GM12878 (cell line): ENCODE results near the gene LIF. TPM values are rescaled to one million over a fixed set of nuclear protein-coding genes. Genes with fewer than 3 reads are reported as not detected.

Experiments used
- ATAC-seq: fragments of 200-7000 bp; cut with Tn5 transposase; 3 replicates; pipeline ENCODE4 v1.9.1; 2020; ENCODE audit warnings: mild to moderate bottlenecking, moderate library complexity
- BruUV-seq: library from RNA; stranded (reverse); fragments of 400-500 nt; replicated peaks from 2 replicates; lab custom pipeline; 2021; lab: Mats Ljungman, UMichigan
- CTCF ChIA-PET: fragments of 300-600 bp; sonication (Branson Sonifier 250); formaldehyde crosslinking; extraction: SDS; loops from one replicate; lab custom pipeline; 2021; ENCODE audit warnings: inconsistent platforms; lab: Yijun Ruan, JAX
- POLR2A ChIA-PET: fragments of 350-600 bp; formaldehyde crosslinking; extraction: SDS; loops from one replicate; lab custom pipeline; 2021; ENCODE audit warnings: inconsistent platforms; lab: Charles Lee
- RAD21 ChIA-PET: fragments of 300-600 bp; sonication (Branson Sonifier 250); formaldehyde crosslinking; loops from one replicate; lab custom pipeline; 2023; ENCODE audit warnings: antibody characterized with exemption; ENCODE audit not compliant: unreplicated experiment; lab: Charles Lee
- SMC1A ChIA-PET: fragments of 300-600 bp; sonication (Branson Sonifier 250); formaldehyde crosslinking; loops from one replicate; lab custom pipeline; 2023; ENCODE audit not compliant: unreplicated experiment, uncharacterized antibody; lab: Charles Lee
- DNase-seq: peaks from one replicate; pipeline ENCODE4 v3.0.0-alpha.2; 2011; ENCODE audit warnings: low read depth, low spot score
- FAIRE-seq: peaks from 3 replicates; lab custom pipeline; 2011; peaks lifted over from hg19 to GRCh38; lab: Jason Lieb, UNC
- H2AFZ ChIP-seq: 2 replicates; pipeline ENCODE4 v1.6.0; 2011; ENCODE audit warnings: low read depth, low read length, control low read depth; ENCODE audit not compliant: control insufficient read depth
- H3K27ac ChIP-seq: 2 replicates; pipeline ENCODE4 v1.5.1; 2011; ENCODE audit warnings: control low read depth; ENCODE audit not compliant: control insufficient read depth, insufficient read depth
- H3K27me3 ChIP-seq, 2 experiments: replicated peaks in 1 of 2; 2 replicates each; pipeline versions ENCODE4 v1.6.0 to v1.6.1; 2011; ENCODE audit warnings: low read length in 1 of 2; ENCODE audit not compliant: control insufficient read depth in 2 of 2, insufficient read depth in 2 of 2
- H3K36me3 ChIP-seq, 2 experiments: 2 replicates each; pipeline ENCODE4 v1.5.1; 2011; ENCODE audit warnings: low read length in 1 of 2; ENCODE audit not compliant: control insufficient read depth in 2 of 2, insufficient read depth in 2 of 2
- H3K4me1 ChIP-seq: 2 replicates; pipeline ENCODE4 v1.6.1; 2011; ENCODE audit warnings: mild to moderate bottlenecking, low read length, moderate library complexity, mixed read lengths; ENCODE audit not compliant: control insufficient read depth, insufficient read depth
- H3K4me2 ChIP-seq: 2 replicates; pipeline ENCODE4 v1.6.0; 2011; ENCODE audit warnings: control low read depth; ENCODE audit not compliant: control insufficient read depth, insufficient read depth
- H3K4me3 ChIP-seq: fragments of 200-600 bp; sonication (generic); 2 replicates; pipeline ENCODE4 v1.5.1; 2016
- H3K79me2 ChIP-seq: 2 replicates; pipeline ENCODE4 v1.6.0; 2011; ENCODE audit warnings: low read length; ENCODE audit not compliant: control insufficient read depth, insufficient read depth
- H3K9ac ChIP-seq: 2 replicates; pipeline ENCODE4 v1.8.0; 2011; ENCODE audit warnings: low read length, control low read depth, mixed read lengths; ENCODE audit not compliant: control insufficient read depth, insufficient read depth
- H3K9me3 ChIP-seq: replicated peaks from 3 replicates; pipeline ENCODE4 v1.5.1; 2011; ENCODE audit warnings: mild to moderate bottlenecking, low read length; ENCODE audit not compliant: control insufficient read depth, insufficient read depth
- H4K20me1 ChIP-seq: 2 replicates; pipeline ENCODE4 v1.6.0; 2011; ENCODE audit not compliant: control insufficient read depth, insufficient read depth
- BMI1 ChIP-seq: fragments of 450-650 bp; IDR thresholded peaks from 2 replicates; pipeline ENCODE4 v1.6.1; 2016; ENCODE audit warnings: mild to moderate bottlenecking, moderate library complexity, borderline replicate concordance
- CBX3 ChIP-seq: fragments of 200-600 bp; sonication (generic); IDR thresholded peaks from 2 replicates; pipeline ENCODE4 v1.6.1; 2016; ENCODE audit warnings: low read depth, borderline replicate concordance
- CBX5 ChIP-seq: sonication (generic); IDR thresholded peaks from 2 replicates; pipeline ENCODE4 v1.6.1; 2016; ENCODE audit warnings: low read depth, moderate library complexity, mild to moderate bottlenecking, inconsistent platforms
- HCFC1 ChIP-seq: fragments of 150-350 bp; IDR thresholded peaks from 2 replicates; pipeline ENCODE4 v1.6.1; 2014; ENCODE audit warnings: low read length
- HDAC2 ChIP-seq: fragments of 200-600 bp; sonication (generic); IDR thresholded peaks from 2 replicates; pipeline ENCODE4 v1.6.1; 2017
- MEF2B ChIP-seq: fragments of 450-650 bp; IDR thresholded peaks from 2 replicates; pipeline ENCODE4 v1.6.1; 2018; ENCODE audit warnings: mild to moderate bottlenecking, moderate library complexity; ENCODE audit not compliant: partially characterized antibody, poor library complexity, severe bottlenecking
- NFYB ChIP-seq: IDR thresholded peaks from 2 replicates; pipeline ENCODE4 v1.6.1; 2011; ENCODE audit warnings: low read depth, mild to moderate bottlenecking, low read length, improper control_type of control experiment, moderate library complexity; ENCODE audit not compliant: insufficient read depth
- RAD21 ChIP-seq: IDR thresholded peaks from 2 replicates; pipeline ENCODE4 v1.6.1; 2011; ENCODE audit warnings: mild to moderate bottlenecking, low read depth, low read length, moderate library complexity; ENCODE audit not compliant: insufficient read depth
- RUNX3 ChIP-seq: IDR thresholded peaks from 2 replicates; pipeline ENCODE4 v1.6.1; 2012; ENCODE audit warnings: low read length, inconsistent platforms
- TAF1 ChIP-seq: IDR thresholded peaks from 2 replicates; pipeline ENCODE4 v1.6.1; 2011; ENCODE audit warnings: mild to moderate bottlenecking, low read depth, low read length, borderline replicate concordance
- ZNF217 ChIP-seq: fragments of 450-650 bp; IDR thresholded peaks from 2 replicates; pipeline ENCODE4 v1.6.1; 2017; ENCODE audit warnings: antibody characterized with exemption, mild to moderate bottlenecking
- ZNF274 ChIP-seq: IDR thresholded peaks from one replicate; pipeline ENCODE4 v1.8.0; 2011; ENCODE audit not compliant: insufficient read length, insufficient read depth
- WGBS: methylation state at CpG from one replicate; pipeline ENCODE4 v1.1.6; 2016; ENCODE audit warnings: low lambda C conversion rate; ENCODE audit not compliant: insufficient replicate concordance, insufficient coverage; ENCODE audit errors: missing lambda C conversion rate; 5-methylcytosine and 5-hydroxymethylcytosine counted together
- in situ Hi-C: fragments of 300-500 bp; cut with MboI; formaldehyde crosslinking; loops from 9 replicates; pipeline ENCODE4 v1.14.3; 2018; ENCODE audit warnings: mixed read lengths
- intact Hi-C: fragments of 100-400 bp; cut with micrococcal nuclease; formaldehyde crosslinking; loops from one replicate; pipeline ENCODE4 v1.14.2; 2022; ENCODE audit not compliant: unreplicated experiment
- polyA plus RNA-seq, 11 experiments: library from polyadenylated mRNA; depleted of rRNA in 4 of 11; unstranded in 6 of 11; stranded (reverse) in 5 of 11; fragments of >200 nt; fragmentation: Nextera tagmentation in 4 of 11; fragmentation: Illumina TruSeq in 1 of 11; extraction: Ambion mirVana in 4 of 11; extraction: Trizol in 1 of 11; gene quantifications; 1 replicate in 1 of 11; 2 replicates in 10 of 11; pipeline versions ENCODE4 v1.2.1 to v1.2.3, GENCODE V29; 2011 to 2016; ENCODE audit warnings: inconsistent platforms in 2 of 11, missing spikeins in 2 of 11, low read depth in 1 of 11
- total RNA-seq, 4 experiments: library from RNA; depleted of rRNA in 3 of 4; stranded (reverse); fragments of >200 nt in 3 of 4; fragmentation: Illumina TruSeq in 1 of 4; extraction: Trizol in 1 of 4; gene quantifications; 2 replicates each; pipeline versions ENCODE4 v1.2.1 to v1.2.3, GENCODE V29; 2013 to 2021
- TF ChIP-seq, protein P1 (sequence below): fragments of 450-650 bp; formaldehyde crosslinking; IDR thresholded peaks from 2 replicates; pipeline ENCODE4 v1.5.0; 2022; ENCODE audit warnings: mild to moderate bottlenecking, missing genetic modification characterization
- TF ChIP-seq, protein P2 (sequence below): IDR thresholded peaks from 2 replicates; pipeline ENCODE4 v1.6.1; 2012; ENCODE audit warnings: low read depth, low read length, improper control_type of control experiment
- TF ChIP-seq, protein P3 (sequence below): fragments of 450-650 bp; IDR thresholded peaks from 2 replicates; pipeline ENCODE4 v1.6.1; 2016; ENCODE audit warnings: mild to moderate bottlenecking
- TF ChIP-seq, protein P4 (sequence below): fragments of 450-650 bp; IDR thresholded peaks from 2 replicates; pipeline ENCODE4 v1.6.1; 2016; ENCODE audit warnings: mild to moderate bottlenecking

The LIF gene
- total and polyA plus RNA-seq, 10 of the 15 experiments (the other 5 are each of a cell fraction or from before 2014, with no cell fraction given), result 0.05 to 3.4 (median 0.97) TPM

- DNase-seq (no peak), FAIRE-seq (no peak), ATAC-seq (no peak)
- Histone ChIP-seq H3K9ac (no peak overlapping the region), H3K4me2 (no peak overlapping the region), H3K36me3 (no peaks in the 10 kb centered on the region), H3K4me3 (no peak overlapping the region), H3K4me1 (peaks cover 25% of the 10 kb centered on the region), H3K79me2 (no peaks in the 10 kb centered on the region), H4K20me1 (no peaks in the 10 kb centered on the region), H3K27ac (no peak overlapping the region), H3K27me3 (no peaks in the 10 kb centered on the region), H2AFZ (no peak overlapping the region), H3K9me3 (no peaks in the 10 kb centered on the region)
- intact Hi-C loops, result no loop called here
- in situ Hi-C loops, result no loop called here
- CTCF ChIA-PET, result no interaction called here
- WGBS, result 39% methylated on average over 7 of the region's 7 CpGs
- POLR2A ChIA-PET, result interaction anchor here (1.0 kb wide), 1 partner anchor 30 kb away, joined by 6 read pairs; no protein-coding TSS in a partner anchor
- RAD21 ChIA-PET, result interaction anchor here (1.0 kb wide), 1 partner anchor 29 kb away, joined by 3 read pairs; no protein-coding TSS in a partner anchor
- SMC1A ChIA-PET, result interaction anchor here (0.6 to 1.4 kb wide), 2 partner anchors 10 to 37 kb away, joined by 3 read pairs; no protein-coding TSS in a partner anchor
- no TSS peak for BruUV-seq
- TF ChIP-seq, protein P1, sequence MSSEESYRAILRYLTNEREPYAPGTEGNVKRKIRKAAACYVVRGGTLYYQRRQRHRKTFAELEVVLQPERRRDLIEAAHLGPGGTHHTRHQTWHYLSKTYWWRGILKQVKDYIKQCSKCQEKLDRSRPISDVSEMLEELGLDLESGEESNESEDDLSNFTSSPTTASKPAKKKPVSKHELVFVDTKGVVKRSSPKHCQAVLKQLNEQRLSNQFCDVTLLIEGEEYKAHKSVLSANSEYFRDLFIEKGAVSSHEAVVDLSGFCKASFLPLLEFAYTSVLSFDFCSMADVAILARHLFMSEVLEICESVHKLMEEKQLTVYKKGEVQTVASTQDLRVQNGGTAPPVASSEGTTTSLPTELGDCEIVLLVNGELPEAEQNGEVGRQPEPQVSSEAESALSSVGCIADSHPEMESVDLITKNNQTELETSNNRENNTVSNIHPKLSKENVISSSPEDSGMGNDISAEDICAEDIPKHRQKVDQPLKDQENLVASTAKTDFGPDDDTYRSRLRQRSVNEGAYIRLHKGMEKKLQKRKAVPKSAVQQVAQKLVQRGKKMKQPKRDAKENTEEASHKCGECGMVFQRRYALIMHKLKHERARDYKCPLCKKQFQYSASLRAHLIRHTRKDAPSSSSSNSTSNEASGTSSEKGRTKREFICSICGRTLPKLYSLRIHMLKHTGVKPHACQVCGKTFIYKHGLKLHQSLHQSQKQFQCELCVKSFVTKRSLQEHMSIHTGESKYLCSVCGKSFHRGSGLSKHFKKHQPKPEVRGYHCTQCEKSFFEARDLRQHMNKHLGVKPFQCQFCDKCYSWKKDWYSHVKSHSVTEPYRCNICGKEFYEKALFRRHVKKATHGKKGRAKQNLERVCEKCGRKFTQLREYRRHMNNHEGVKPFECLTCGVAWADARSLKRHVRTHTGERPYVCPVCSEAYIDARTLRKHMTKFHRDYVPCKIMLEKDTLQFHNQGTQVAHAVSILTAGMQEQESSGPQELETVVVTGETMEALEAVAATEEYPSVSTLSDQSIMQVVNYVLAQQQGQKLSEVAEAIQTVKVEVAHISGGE (CRISPR knock-in tag), result no peak
- TF ChIP-seq, protein P2, sequence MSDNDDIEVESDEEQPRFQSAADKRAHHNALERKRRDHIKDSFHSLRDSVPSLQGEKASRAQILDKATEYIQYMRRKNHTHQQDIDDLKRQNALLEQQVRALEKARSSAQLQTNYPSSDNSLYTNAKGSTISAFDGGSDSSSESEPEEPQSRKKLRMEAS, result no peak
- TF ChIP-seq TAF1, result no peak
- no peak for TF ChIP-seq NFYB
- no peak for TF ChIP-seq ZNF274
- TF ChIP-seq HCFC1, result no peak
- no peak for TF ChIP-seq ZNF217
- TF ChIP-seq, protein P3, sequence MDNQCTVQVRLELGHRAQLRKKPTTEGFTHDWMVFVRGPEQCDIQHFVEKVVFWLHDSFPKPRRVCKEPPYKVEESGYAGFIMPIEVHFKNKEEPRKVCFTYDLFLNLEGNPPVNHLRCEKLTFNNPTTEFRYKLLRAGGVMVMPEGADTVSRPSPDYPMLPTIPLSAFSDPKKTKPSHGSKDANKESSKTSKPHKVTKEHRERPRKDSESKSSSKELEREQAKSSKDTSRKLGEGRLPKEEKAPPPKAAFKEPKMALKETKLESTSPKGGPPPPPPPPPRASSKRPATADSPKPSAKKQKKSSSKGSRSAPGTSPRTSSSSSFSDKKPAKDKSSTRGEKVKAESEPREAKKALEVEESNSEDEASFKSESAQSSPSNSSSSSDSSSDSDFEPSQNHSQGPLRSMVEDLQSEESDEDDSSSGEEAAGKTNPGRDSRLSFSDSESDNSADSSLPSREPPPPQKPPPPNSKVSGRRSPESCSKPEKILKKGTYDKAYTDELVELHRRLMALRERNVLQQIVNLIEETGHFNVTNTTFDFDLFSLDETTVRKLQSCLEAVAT, result no peak
- TF ChIP-seq HDAC2, result no peak
- TF ChIP-seq, protein P4, sequence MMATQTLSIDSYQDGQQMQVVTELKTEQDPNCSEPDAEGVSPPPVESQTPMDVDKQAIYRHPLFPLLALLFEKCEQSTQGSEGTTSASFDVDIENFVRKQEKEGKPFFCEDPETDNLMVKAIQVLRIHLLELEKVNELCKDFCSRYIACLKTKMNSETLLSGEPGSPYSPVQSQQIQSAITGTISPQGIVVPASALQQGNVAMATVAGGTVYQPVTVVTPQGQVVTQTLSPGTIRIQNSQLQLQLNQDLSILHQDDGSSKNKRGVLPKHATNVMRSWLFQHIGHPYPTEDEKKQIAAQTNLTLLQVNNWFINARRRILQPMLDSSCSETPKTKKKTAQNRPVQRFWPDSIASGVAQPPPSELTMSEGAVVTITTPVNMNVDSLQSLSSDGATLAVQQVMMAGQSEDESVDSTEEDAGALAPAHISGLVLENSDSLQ, result no peak
- no peak for TF ChIP-seq CBX5
- no peak for TF ChIP-seq CBX3
- no peak for TF ChIP-seq RAD21
- TF ChIP-seq BMI1, result no peak
- TF ChIP-seq MEF2B, result no peak
- TF ChIP-seq RUNX3, result no peak
Observed at GRCh38 chr22:30225220-30225927, 21.2 kb downstream of the LIF start.
